Measurements from ENCODE around the gene PSMB9. TPM values are rescaled to one million over a fixed set of nuclear protein-coding genes. Genes with fewer than 3 reads are reported as not detected.

PSMB9 gene
- total and polyA plus RNA-seq, 9 of the 15 experiments (the other 6 are each of a cell fraction or from before 2014, with no cell fraction given), result 1.1 to 3.7 (median 2.4) TPM

GRCh38 chr6:32838114-32838958 is 15.7 kb upstream of the PSMB9 start, which contains the start of gene TAP2 (continued):
- TF ChIP-seq HSF4 (CRISPR knock-in tag; IDR thresholded peaks at IDR 0.05; ENCODE audit: borderline replicate concordance), result no peak
- no peak for TF ChIP-seq ZNF655 (CRISPR knock-in tag; IDR thresholded peaks at IDR 0.05)
- no peak for TF ChIP-seq CREB3 (tag; conservative IDR thresholded peaks at IDR 0.05; ENCODE audit: low read depth)
- TF ChIP-seq ZNF263 (CRISPR knock-in tag; IDR thresholded peaks at IDR 0.05; ENCODE audit: borderline replicate concordance), result peak; percentile 56; the same call in 1 of the 2 replicates
- TF ChIP-seq ARHGAP35 (IDR thresholded peaks at IDR 0.05; ENCODE audit: partially characterized antibody), result no peak
- peak; percentile 15 to 87; a peak in 2 of 4 replicates for TF ChIP-seq TEAD1 (CRISPR knock-in tag; IDR thresholded peaks at IDR 0.05)
- TF ChIP-seq NCOA6 (IDR thresholded peaks at IDR 0.05), result no peak
- TF ChIP-seq GTF2A2 (tag; IDR thresholded peaks at IDR 0.05), result no peak
- TF ChIP-seq FOXP4 (CRISPR knock-in tag; IDR thresholded peaks at IDR 0.05; ENCODE audit: borderline replicate concordance), result no peak
- no peak for TF ChIP-seq SREBF2 (CRISPR knock-in tag; IDR thresholded peaks at IDR 0.05)
- no peak for TF ChIP-seq FOXK1 (CRISPR knock-in tag; IDR thresholded peaks at IDR 0.05; ENCODE audit: borderline replicate concordance)
- no peak for TF ChIP-seq ZNF766 (CRISPR knock-in tag; conservative IDR thresholded peaks at IDR 0.05)
- TF ChIP-seq ZKSCAN1 (IDR thresholded peaks at IDR 0.05; ENCODE audit: low read depth, low read length), result peak; percentile 51; the same call in 1 of the 2 replicates
- TF ChIP-seq ZNF639 (CRISPR knock-in tag; conservative IDR thresholded peaks at IDR 0.05 in 1 of 2, IDR thresholded peaks at IDR 0.05 in 1 of 2), result peak in 1 of 2 experiments; percentile 65; a peak in 1 of 4 replicates
- no peak for TF ChIP-seq KAT8 (IDR thresholded peaks at IDR 0.05; ENCODE audit: low read depth)
- no peak for TF ChIP-seq GTF2B (IDR thresholded peaks at IDR 0.05; ENCODE audit: extremely low read depth, insufficient read length)
- TF ChIP-seq MED1 (CRISPR knock-in tag; IDR thresholded peaks at IDR 0.05; ENCODE audit: borderline replicate concordance), result no peak
- no peak for TF ChIP-seq RBM17 (IDR thresholded peaks at IDR 0.05; ENCODE audit: borderline replicate concordance, low read depth, low read length)
- no peak for TF ChIP-seq SRSF7 (optimal IDR thresholded peaks at IDR 0.05; ENCODE audit: low read depth, low read length)

Data from K562 (cell line).